Left lung (tissue), 10 donors: ENCODE data around the gene P2RY8. TPM values are rescaled to one million over a fixed set of nuclear protein-coding genes. Genes with fewer than 3 reads are reported as not detected.

Experiments
- ATAC-seq: fragments of 200-7000 bp; cut with Tn5 transposase; one replicate; pipeline ENCODE4 v1.9.1; 2020; ENCODE audit warnings: moderate library complexity
- DNase-seq, 4 donors: peaks; one replicate each; pipeline ENCODE4 v3.0.0-alpha.2; 2013 to 2020
- H3K27ac ChIP-seq, 2 donors: fragments of 200-600 bp; sonication (generic) in 1 of 2; one replicate each; pipeline versions ENCODE4 v1.5.0 to v1.8.0; 2020 to 2021
- H3K27me3 ChIP-seq, 2 donors: fragments of 200-600 bp; sonication (generic) in 1 of 2; one replicate each; pipeline versions ENCODE4 v1.5.0 to v1.8.0; 2020 to 2021
- H3K36me3 ChIP-seq, 2 donors: fragments of 200-600 bp; sonication (generic) in 1 of 2; one replicate each; pipeline versions ENCODE4 v1.5.0 to v1.8.0; 2020 to 2021
- H3K4me1 ChIP-seq, 2 donors: fragments of 200-600 bp; one replicate each; pipeline ENCODE4 v1.8.0; 2021
- H3K4me3 ChIP-seq, 2 donors: fragments of 200-600 bp; sonication (generic) in 1 of 2; one replicate each; pipeline versions ENCODE4 v1.5.0 to v1.8.0; 2020 to 2021; ENCODE audit warnings: mild to moderate bottlenecking in 1 of 2
- H3K9me3 ChIP-seq, 2 donors: fragments of 200-600 bp; sonication (generic) in 1 of 2; one replicate each; pipeline versions ENCODE4 v1.5.0 to v1.8.0; 2020 to 2021
- CTCF ChIP-seq, 2 donors: fragments of 200-600 bp; sonication (generic) in 1 of 2; IDR thresholded peaks; one replicate each; pipeline versions ENCODE4 v1.5.0 to v1.8.0; 2021; ENCODE audit warnings: antibody characterized with exemption in 2 of 2
- intact Hi-C, 2 donors: fragments of 100-400 bp; cut with DNase I; formaldehyde crosslinking; loops; one replicate each; pipeline versions ENCODE4 v1.11.2 to v1.14.2; 2022
- polyA plus RNA-seq, 6 donors: library from polyadenylated mRNA; unstranded; fragments of 120-200 nt; gene quantifications; one replicate each; pipeline ENCODE4 v1.2.1, GENCODE V29; 2013; ENCODE audit not compliant: insufficient read length in 6 of 6
- total RNA-seq, 2 donors: library from RNA; stranded (reverse); fragmentation: NEBNext Ultra II Directional; extraction: Animal tissue kit (Norgen Biotek cat#: 25700); gene quantifications; one replicate each; pipeline ENCODE4 v1.2.1, GENCODE V29; 2021
- donor health status: DM: no; HTN: yes; CAD: no.
- donor health status: DM: no; HTN: no; CAD: no.

The P2RY8 gene
- total and polyA plus RNA-seq, 8 donors, result 0.55 to 6.9 (median 0.69) TPM

GRCh38 chrX:1440506-1440905 is 96.5 kb downstream of the P2RY8 start:
- peaks cover 0 to 50% of the 10 kb centered on the region in 2 donors for H3K36me3 ChIP-seq
- no peak for ATAC-seq

GRCh38 chrX:1435241-1435895 is 101.6 kb downstream of the P2RY8 start:
- H3K4me1 ChIP-seq, result no peaks in the 10 kb centered on the region
- peaks cover 0 to 75% of the 10 kb centered on the region in 2 donors for H3K36me3 ChIP-seq
- no peak overlapping the region for H3K4me3 ChIP-seq
- no peak overlapping the region for H3K27ac ChIP-seq
- intact Hi-C loops, result no loop called here
- H3K9me3 ChIP-seq, result no peaks in the 10 kb centered on the region
- ATAC-seq (no peak), DNase-seq (peak in 2 of 4 donors; percentile 30 to 50)
- no peaks in the 10 kb centered on the region for H3K27me3 ChIP-seq
- TF ChIP-seq CTCF (IDR thresholded peaks at IDR 0.05), result no peak

More at GRCh38 chrX:1440506-1440905, 96.5 kb downstream of the P2RY8 start:
- DNase-seq, result peak in 1 of 4 donors; percentile 39
- H3K27me3 ChIP-seq, result no peaks in the 10 kb centered on the region
- peaks cover 0 to 12% of the 10 kb centered on the region in 2 donors for H3K9me3 ChIP-seq
- TF ChIP-seq CTCF (IDR thresholded peaks at IDR 0.05), result no peak
- intact Hi-C loops, result no loop called here
- H3K4me3 ChIP-seq, result no peak overlapping the region
- H3K4me1 ChIP-seq, result no peaks in the 10 kb centered on the region
- no peak overlapping the region for H3K27ac ChIP-seq

- intact Hi-C loops, result no loop called here
- Histone ChIP-seq H3K36me3 (peaks cover 0 to 74% of the 10 kb centered on the region in 2 donors), H3K9me3 (no peaks in the 10 kb centered on the region), H3K27ac (no peak overlapping the region), H3K4me3 (no peak overlapping the region), H3K27me3 (no peaks in the 10 kb centered on the region), H3K4me1 (no peaks in the 10 kb centered on the region)
- peak in 2 of 4 donors; percentile 28 to 61 for DNase-seq
- TF ChIP-seq CTCF (IDR thresholded peaks at IDR 0.05), result no peak
- no peak for ATAC-seq
Observed at GRCh38 chrX:1434871-1435240, 102.1 kb downstream of the P2RY8 start.

GRCh38 chrX:1433646-1434357 is 103.2 kb downstream of the P2RY8 start:
- no peak for ATAC-seq
- no peaks in the 10 kb centered on the region for H3K27me3 ChIP-seq
- peaks cover 0 to 64% of the 10 kb centered on the region in 2 donors for H3K36me3 ChIP-seq
- no peaks in the 10 kb centered on the region for H3K4me1 ChIP-seq
- no peak for TF ChIP-seq CTCF (IDR thresholded peaks at IDR 0.05)
- no peak overlapping the region for H3K4me3 ChIP-seq
- peak in 2 of 4 donors; percentile 24 to 46 for DNase-seq
- no peaks in the 10 kb centered on the region for H3K9me3 ChIP-seq
- no peak overlapping the region for H3K27ac ChIP-seq
- intact Hi-C loops, result no loop called here

GRCh38 chrX:1430451-1430850 is 106.5 kb downstream of the P2RY8 start:
- ATAC-seq (no peak), DNase-seq (no peak)
- TF ChIP-seq CTCF (IDR thresholded peaks at IDR 0.05), result no peak
- Histone ChIP-seq H3K9me3 (no peaks in the 10 kb centered on the region), H3K36me3 (peaks cover 0 to 45% of the 10 kb centered on the region in 2 donors), H3K4me1 (no peaks in the 10 kb centered on the region), H3K4me3 (no peak overlapping the region), H3K27ac (no peak overlapping the region), H3K27me3 (no peaks in the 10 kb centered on the region)
- intact Hi-C loops, result no loop called here
